Brain pericyte (primary cell): ENCODE results near the gene HOXA7.

Experiments
- DNase-seq: peaks from one replicate; pipeline ENCODE4 v3.0.0-alpha.2; 2012; ENCODE audit warnings: low read depth, low spot score

HOXA7 gene

GRCh38 chr7:27148031-27148755, 8.3 kb downstream of the HOXA7 start:
- DNase-seq, result no peak

GRCh38 chr7:27147199-27148030, 9.1 kb downstream of the HOXA7 start, which contains the start of gene HOXA6:
HOXA6 (minus strand) TSS chr7:27147774; CDS start chr7:27147749, 25 bp downstream.
- DNase-seq, result no peak

GRCh38 chr7:27146491-27147198, 9.8 kb downstream of the HOXA7 start:
- no peak for DNase-seq

DNA sequence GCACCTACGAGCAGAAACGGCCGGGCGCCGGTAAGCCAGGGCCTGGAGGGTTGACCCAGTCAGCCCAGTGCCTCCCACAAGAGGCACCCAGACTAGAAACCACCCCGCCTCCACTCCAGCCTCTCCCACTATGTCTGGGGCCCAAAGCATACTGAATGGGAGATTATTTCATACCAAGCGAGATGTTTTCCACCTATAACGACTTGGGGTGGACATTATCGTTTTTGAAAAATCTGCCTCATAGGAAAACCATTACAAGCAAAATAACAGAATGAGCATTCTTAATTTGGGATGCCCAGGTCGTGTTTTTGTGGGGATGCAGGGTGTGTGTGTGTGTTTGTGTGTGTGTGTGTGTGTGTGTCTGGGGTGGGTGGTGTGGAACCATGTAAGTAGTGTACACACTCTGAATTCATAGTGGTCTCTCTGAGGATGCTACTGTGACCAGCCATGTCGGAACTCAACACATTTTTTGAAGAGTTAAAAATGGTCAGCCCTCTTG, 10.5 kb downstream of the HOXA7 start:
- no peak for DNase-seq

DNA sequence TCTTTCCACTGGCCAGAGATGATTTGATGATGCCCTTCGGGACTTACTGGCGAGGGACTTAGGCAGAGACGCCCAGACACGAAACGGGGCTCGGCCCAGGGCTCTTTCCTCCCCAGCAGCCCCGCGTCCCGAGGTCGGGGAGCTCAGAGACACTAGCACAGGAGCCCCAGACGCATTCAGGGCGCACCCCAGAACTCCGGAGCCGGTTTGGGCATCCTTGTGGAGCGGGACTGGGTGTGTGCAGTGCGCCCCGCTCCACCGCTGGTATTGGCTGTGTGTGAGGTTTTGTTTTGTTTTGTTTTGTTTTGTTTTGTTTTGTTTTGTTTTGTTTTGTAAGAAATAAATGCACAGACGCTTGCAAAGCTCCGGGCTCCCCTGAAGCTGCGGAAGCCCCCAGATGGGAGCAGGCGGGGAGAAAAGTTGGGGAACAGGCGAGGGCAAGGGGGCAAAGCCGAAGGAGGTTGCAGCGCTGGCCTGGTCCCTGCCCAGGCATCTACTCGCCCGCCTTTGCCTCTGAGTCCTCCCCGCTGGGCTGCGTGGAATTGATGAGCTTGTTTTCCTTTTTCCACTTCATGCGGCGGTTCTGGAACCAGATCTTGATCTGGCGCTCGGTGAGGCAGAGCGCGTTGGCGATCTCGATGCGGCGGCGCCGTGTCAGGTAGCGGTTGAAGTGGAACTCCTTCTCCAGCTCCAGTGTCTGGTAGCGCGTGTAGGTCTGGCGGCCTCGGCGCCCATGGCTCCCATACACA, 11.1 kb downstream of the HOXA7 start:
- no peak for DNase-seq

- no peak for DNase-seq
Measured at GRCh38 chr7:27144781-27145164, 11.7 kb downstream of the HOXA7 start.

DNA sequence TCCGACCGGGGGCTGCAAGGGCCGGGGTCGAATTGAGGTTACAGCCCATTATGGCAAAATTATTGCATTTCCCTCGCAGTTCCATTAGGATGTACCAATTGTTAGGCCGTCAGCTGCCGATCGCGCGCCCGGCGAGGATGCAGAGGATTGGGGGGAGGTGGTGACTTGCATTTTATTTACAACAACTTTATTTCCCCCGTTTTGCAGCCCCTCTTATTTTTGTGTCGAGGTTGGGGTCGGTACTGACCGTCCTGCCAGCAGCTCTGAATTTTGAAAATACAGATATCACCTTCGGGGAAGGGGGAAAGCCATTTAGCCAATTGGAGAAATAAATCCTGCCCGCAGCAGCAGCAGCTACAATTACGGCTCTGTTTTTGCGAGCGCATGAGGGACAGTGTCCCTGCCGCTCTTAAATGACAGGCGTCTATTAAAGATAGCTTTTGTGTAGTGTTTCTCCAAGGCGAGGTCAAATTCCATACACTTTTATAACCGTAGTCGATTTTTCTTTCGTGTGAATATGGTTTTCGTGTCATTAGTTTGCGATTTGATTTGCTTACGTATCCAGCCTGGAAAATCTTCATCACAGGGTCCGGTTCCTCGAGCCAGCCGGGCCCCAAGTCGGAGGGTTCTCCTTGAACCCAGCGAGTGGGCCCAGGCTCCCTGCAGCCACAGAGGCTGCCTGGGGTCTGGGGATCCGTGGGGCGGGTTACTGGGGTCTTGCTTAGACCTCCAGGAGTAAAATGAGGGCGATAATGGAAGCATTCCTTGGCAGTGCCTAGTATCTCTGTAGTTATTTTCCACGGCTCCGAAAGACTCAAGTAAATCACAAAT, 12.3 kb downstream of the HOXA7 start:
- DNase-seq, result no peak

DNA sequence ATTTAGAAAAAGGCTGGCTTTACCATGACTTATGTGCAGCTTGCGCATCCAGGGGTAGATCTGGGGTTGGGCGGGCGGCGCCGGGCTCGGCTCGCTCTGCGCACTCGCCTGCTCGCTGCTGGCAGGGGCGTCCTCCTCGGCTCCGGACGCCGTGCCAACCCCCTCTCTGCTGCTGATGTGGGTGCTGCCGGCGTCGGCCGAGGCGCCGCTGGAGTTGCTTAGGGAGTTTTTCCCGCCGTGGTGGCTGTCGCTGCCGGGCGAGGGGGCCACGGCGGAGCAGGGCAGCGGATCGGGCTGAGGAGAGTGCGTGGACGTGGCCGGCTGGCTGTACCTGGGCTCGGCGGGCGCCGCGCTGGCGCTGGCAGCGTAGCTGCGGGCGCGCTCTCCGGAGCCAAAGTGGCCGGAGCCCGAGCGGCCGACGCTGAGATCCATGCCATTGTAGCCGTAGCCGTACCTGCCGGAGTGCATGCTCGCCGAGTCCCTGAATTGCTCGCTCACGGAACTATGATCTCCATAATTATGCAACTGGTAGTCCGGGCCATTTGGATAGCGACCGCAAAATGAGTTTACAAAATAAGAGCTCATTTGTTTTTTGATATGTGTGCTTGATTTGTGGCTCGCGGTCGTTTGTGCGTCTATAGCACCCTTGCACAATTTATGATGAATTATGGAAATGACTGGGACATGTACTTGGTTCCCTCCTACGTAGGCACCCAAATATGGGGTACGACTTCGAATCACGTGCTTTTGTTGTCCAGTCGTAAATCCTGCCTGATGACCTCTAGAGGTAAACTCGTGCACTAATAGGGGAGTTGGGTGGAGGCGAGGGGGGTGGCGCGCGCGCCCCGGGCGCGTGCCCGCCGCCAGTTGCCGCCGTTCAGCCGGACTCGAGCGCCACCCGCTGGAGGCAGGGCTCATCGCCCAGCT, 13.2 kb downstream of the HOXA7 start, which contains the start of gene HOXA5:
TSS of gene HOXA5 (minus strand) at position 659 of the 927 bp plus-strand sequence. CDS start at position 585, 74 bp downstream.
- DNase-seq, result no peak

DNA sequence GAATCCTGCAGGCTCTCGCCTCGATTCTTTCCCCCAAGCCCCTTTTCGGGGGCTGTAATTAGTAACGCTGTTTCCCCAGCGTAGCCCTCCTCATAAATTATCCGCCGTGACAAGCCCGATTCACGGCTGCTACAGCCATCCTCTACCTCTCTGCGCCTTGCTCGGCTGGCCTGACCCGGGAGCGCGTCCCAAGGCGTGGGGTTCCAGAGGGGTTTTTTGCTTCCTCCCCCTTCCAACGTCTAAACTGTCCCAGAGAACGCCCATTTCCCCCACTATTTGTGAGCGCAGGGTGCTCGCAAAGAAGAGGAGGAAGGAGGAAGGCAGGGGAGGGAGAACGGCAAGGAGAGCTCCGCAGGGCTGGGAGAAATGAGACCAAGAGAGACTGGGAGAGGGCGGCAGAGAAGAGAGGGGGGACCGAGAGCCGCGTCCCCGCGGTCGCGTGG, 13.9 kb downstream of the HOXA7 start:
- no peak for DNase-seq

DNA sequence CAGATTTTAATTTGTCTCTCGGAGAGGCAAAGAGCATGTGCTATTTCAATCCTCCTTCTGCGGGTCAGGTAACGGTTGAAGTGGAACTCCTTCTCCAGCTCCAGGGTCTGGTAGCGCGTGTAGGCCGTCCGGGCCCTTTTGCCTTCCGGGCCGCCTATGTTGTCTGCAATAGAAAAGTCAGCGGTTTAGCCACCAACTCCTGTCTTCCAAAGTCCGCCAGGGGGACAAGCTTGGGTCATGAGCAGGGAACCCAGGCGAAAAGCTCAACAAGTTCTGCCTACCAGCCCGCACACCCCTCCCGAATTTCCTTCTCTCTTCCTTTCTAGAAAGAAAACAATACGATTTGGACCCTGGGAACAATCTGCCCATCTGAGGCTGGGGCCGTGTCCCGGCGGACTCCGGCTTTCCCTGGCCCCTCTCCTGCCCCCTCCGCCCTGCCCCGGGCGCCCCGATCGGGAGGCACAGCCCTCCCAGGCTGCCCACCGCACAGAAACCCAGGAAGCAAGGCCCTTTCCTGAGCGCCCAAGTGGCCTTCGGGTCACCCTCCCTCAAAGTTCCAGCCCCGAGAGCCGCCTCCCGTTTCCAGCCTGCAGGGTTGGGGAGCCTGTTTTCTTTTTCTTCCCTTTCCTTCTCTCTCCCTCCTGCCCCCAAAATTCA, 14.4 kb downstream of the HOXA7 start:
- DNase-seq, result no peak

DNA sequence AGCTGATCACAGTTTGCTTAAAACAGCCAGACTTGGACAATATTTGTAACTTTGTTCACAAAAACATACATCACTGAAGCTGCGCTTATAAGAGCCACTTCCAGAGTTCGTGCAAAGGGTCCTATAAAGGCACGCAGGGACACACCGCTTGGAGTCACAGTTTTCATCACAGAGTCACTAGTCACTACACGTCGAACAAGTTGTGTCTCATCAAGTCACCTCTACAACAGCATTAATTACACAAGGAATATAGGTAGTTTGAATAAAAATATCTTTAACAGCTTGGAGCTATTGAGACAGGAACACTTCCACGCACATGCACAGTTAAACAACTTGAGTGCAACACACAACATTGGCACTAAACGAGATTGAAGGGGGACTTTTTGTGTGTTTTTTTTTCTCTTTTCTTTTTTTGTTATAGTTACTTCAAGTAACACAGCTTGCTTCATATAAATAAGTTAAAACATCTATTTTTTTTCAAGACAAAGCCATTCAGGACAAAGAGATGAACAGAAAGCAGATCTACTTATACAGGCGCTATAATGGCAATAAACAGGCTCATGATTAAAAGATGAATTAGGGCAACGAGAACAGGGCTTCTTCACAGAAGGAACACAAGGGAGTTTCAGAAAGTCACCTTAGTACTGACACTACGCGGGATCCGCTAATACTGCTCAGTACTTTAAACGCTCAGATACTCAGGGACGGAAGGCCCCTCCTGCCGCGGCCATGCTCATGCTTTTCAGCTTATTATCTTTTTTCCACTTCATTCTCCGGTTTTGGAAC, 15.1 kb downstream of the HOXA7 start:
- DNase-seq, result no peak

DNA sequence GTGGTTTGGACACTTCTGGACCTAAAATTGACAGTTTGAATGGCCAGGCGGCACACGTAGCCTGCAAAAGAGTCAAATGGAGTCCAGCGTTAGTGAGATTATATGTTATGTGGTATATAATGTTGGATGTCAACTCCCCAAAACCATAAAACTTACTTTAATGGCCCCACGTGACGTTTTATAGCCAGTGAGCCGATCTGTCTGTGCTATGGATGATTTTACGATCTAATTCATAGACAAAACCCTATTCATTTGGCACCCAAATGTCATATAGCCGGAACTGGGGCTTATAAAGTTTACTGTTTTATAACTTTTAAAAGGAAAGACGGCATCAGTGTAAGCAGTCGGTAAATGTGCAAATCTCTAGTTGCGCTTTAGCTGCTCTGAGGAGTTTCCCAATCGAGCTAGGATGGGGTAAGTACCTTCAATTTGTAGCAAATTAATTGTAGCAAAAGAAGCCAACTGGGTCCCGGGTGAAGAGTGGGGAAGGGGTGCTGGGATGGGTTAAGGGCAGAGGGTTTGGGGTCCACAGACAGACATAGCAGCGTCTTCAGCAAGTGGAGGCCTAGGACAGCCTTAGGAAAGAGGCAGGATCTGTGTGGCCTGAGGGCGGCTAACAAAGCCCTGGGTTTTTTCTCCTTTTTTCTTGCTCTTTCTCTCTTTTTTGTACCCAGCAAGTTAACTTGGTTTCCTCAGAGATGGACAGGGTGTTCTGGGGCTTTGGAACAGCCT, 16.2 kb downstream of the HOXA7 start:
- DNase-seq, result no peak

DNA sequence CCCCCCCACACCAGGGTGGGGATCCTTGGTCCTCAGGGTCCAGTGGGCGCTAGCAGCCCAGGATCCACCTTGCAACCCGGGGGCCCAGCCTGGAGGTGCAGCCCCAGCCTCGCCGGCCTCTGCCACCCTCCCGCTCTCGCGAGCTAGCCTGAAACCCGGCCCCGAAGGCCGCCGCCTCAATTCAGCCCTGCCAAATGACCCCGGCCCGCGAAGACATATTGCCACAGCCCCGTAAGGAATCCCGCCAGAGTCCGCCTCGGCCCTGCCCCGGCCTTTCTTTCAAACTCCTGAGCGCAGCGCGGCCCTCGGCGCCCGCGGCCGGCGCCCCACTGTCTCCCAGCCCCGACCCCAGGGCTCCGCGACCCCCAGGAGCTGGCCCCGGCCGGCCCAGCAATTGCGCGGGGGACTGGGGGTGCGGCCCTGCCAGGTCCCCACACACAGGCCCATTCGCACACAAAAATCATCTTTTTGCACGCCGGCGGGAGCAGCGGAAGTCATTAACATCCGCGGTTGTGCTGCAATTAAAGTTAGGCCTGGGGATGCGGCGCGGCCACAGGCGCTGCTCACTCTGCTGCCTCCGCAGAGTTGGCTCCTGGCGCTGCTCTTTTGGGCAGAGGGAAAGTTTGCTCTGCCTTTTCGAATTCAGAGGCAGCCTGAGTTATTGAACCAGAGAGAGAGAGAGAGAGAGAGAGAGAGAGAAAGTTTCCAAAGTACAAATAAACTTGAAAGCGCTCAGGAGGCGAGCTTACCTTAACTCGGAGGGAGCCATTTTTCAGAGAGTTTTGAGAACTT, 16.9 kb downstream of the HOXA7 start:
- no peak for DNase-seq

- no peak for DNase-seq
Measured at GRCh38 chr7:27138985-27139333, 17.5 kb downstream of the HOXA7 start.

GRCh38 chr7:27138472-27138871, 18.0 kb downstream of the HOXA7 start:
- DNase-seq, result no peak

GRCh38 chr7:27137640-27138315, 18.7 kb downstream of the HOXA7 start:
- DNase-seq, result no peak
